ENCODE measurements around the gene PITPNM1.

DNA sequence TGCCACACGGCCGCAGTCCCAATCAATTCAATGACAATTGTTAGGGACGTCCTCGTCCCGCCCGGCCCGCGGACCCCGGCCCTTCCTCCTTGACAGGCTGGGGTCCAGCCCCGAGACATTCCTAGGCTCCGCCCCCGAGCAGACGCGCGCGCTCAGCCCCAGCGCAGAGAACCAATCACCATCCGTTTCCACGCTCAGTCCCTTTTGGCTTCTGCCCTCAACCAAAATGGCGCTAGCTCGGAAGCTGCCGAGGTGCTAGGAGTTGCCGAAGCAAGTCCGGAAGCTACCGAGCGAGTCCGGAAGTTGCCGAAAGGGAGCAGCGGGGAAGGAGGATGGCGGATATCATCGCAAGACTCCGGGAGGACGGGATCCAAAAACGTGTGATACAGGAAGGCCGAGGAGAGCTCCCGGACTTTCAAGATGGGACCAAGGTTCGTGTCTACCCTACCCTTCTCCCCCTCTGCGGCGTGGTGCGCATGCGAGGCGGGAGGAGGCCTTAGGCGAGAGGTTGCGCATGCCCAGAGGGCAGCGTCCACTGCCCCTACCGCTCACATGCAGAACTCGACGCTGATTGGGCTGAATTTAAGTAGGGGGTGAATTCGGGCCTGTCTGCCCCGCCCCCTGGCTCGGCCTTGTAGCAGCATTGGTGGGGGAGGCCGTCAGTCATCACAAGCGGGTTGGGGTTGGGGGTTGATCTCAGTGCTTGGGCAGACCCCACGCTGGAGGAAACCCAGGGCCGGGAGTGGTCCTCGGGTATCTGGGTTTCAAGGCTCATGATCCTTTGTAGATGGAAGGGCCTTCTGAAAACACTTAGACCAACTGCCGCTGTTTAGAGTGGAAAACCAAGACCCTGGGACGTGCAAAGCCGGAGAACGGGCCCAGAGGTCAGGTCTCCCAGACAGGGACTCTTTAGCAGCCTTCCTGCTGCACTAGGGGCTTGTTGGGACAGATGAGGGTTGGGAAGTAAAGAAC lies 22.1 kb downstream of the PITPNM1 start, which contains the start of gene AIP:
- peak in 2 of 3 donors; percentile 63 to 72 for TF ChIP-seq POLR2A (IDR thresholded peaks at IDR 0.05)
- TF ChIP-seq, protein P1, sequence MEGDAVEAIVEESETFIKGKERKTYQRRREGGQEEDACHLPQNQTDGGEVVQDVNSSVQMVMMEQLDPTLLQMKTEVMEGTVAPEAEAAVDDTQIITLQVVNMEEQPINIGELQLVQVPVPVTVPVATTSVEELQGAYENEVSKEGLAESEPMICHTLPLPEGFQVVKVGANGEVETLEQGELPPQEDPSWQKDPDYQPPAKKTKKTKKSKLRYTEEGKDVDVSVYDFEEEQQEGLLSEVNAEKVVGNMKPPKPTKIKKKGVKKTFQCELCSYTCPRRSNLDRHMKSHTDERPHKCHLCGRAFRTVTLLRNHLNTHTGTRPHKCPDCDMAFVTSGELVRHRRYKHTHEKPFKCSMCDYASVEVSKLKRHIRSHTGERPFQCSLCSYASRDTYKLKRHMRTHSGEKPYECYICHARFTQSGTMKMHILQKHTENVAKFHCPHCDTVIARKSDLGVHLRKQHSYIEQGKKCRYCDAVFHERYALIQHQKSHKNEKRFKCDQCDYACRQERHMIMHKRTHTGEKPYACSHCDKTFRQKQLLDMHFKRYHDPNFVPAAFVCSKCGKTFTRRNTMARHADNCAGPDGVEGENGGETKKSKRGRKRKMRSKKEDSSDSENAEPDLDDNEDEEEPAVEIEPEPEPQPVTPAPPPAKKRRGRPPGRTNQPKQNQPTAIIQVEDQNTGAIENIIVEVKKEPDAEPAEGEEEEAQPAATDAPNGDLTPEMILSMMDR (IDR thresholded peaks at IDR 0.05), result peak in 4 of 7 experiments; percentile 31 to 39 (median 36)

All from body of pancreas (tissue), 4 donors.